ENCODE measurements around the gene RBPJ.

The RBPJ gene

DNA sequence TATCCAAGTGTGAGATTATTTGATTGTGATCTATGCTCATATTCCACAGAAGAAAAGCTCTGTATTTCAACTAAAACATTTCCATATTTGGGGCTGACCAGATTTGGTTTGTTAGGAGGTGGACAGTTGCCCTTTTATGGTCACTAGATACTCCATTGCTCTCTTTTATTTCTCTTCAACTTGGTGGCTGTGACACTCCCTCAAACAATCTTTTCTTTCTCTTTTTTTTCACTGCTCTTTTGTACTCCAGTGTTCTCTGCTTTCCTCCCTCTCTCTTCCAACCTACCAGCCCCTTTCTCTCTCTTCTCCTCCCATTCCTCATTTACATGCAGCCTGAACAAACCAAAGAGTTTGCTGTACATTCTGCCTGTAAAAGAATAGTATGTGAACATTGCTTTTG is 48.8 kb downstream of the RBPJ start:
- H3K4me3 ChIP-seq (ENCODE audit: low read depth, low read length), result no peak overlapping the region
- DNase-seq (ENCODE audit: low read depth), result no peak
- TF ChIP-seq, protein P1, sequence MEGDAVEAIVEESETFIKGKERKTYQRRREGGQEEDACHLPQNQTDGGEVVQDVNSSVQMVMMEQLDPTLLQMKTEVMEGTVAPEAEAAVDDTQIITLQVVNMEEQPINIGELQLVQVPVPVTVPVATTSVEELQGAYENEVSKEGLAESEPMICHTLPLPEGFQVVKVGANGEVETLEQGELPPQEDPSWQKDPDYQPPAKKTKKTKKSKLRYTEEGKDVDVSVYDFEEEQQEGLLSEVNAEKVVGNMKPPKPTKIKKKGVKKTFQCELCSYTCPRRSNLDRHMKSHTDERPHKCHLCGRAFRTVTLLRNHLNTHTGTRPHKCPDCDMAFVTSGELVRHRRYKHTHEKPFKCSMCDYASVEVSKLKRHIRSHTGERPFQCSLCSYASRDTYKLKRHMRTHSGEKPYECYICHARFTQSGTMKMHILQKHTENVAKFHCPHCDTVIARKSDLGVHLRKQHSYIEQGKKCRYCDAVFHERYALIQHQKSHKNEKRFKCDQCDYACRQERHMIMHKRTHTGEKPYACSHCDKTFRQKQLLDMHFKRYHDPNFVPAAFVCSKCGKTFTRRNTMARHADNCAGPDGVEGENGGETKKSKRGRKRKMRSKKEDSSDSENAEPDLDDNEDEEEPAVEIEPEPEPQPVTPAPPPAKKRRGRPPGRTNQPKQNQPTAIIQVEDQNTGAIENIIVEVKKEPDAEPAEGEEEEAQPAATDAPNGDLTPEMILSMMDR (conservative IDR thresholded peaks at IDR 0.05; ENCODE audit: low read depth, low read length), result no peak

DNA sequence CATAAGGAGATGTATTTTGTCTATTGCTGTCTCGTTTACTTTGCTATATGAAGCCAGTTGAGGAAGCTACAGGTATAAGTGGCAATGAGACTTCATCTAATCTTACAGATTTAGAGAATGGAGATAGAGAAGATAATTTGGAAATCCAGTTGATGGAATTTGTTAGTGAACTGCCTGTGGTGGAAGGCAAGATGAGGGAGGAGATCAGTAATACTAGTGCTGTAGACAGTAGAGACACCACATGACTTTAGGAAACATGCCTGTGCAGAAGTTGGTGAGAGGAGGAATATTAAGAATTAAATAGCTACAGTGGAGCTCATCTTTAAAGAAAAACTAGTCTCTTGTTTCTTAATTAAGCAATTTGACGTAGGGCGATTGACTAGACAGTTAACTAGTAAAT is 51.3 kb downstream of the RBPJ start:
- H3K4me3 ChIP-seq (ENCODE audit: low read depth, low read length), result no peak overlapping the region
- TF ChIP-seq, protein P1 (conservative IDR thresholded peaks at IDR 0.05; ENCODE audit: low read depth, low read length), result no peak
- DNase-seq (ENCODE audit: low read depth), result peak; percentile 16

DNA sequence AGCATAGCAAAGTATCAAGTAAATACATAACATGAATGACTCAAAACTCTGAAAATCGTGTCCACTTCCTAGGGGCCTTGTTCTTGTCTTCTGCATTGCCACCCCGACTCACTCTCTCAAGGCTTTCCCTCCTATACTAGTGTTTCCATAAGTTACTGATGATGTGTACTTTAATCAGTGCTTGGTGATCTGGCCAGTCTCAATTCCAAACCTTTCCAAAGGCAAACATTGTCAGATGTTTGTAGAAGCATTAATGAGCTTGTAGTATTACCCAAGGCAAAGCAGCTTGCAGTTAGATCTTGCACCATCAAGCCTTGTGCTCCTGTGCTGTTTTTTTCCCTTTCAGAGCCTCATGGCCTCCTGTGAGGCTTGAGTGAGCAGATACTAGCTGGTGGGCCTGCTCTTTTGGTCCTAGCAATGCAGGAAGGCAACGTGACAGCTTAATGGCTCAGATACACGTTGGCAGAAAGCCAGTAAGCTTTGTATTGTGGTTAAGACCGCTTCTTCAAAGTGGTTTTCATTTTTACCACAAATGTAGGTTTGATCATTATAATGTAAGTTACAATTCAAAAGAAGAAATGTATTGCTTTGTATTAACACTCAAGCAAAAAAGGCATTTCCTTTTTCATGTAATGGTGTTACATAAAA is 51.8 kb downstream of the RBPJ start:
- no peak overlapping the region for H3K4me3 ChIP-seq (ENCODE audit: low read depth, low read length)
- TF ChIP-seq, protein P1 (conservative IDR thresholded peaks at IDR 0.05; ENCODE audit: low read depth, low read length), result no peak
- peak; percentile 92 for DNase-seq (ENCODE audit: low read depth)

DNA sequence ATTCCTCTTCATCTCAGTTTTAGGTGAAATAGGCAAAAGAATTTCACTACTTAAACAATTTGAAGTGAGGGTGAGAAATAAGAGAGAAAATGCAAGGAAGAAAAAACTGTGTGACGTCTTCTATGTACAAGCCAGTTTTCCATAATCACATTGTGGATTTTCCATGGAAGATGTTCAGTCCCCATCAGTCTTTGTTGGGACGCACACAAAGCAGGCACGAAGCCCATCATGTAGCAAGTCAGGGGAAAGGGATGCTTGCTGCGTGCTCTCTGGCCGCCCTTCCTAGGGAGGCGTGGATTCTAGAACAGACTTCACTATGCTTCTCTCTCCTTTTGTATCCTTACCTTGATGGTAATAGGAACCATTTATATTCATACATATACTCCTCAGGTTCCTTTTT is 54.7 kb downstream of the RBPJ start:
- TF ChIP-seq, protein P1 (conservative IDR thresholded peaks at IDR 0.05; ENCODE audit: low read depth, low read length), result no peak

DNA sequence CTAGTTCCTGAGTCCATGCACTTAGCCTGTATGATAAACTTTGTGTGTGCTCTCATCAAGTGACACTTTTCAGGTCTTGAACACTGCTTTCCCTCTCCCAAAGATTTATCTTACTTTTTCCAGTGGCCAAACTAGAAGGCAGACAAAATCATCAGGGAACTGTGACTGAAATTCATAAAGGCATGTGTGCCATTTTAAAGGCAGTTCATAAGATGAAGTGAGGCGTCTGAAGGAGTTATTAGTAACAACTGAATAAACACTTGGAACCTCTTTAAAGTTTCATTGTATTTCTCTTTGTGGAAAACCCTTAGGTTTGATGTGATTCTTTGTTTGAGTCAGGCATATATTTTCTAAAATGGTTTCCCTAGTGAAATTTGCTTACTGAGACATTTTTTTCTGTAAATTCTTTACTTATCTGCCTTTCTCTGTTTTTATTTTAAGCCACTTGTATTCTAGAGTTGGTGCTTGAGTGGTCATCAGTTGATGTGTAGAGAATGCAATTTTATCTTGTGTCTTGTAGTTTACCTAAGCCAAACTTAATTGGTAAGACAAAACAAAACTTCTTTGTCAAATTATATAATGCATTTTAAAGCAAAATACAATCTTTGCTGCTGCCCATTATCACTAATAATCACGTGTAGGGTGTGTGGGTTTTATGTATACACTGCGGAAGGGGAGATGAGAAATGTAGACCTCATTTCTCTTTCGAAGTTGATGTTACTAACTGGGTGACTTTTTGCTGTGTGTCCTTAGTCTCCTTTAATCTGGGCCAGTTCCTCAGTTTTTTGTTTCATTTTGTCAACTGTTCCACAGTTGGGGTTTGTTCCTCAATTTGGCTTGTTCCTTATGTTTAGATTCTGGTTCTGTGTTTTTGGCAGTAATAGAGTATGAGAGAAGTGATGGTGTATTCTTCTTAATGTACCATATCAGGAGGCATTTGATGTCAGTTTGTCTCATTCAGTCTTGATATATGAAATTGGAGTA is 56.8 kb downstream of the RBPJ start:
- TF ChIP-seq, protein P1 (conservative IDR thresholded peaks at IDR 0.05; ENCODE audit: low read depth, low read length), result no peak
- DNase-seq (ENCODE audit: low read depth), result no peak

More for the DNA sequence above, 54.7 kb downstream of the RBPJ start:
- no peak for DNase-seq (ENCODE audit: low read depth)
- no peak overlapping the region for H3K4me3 ChIP-seq (ENCODE audit: low read depth, low read length)

DNA sequence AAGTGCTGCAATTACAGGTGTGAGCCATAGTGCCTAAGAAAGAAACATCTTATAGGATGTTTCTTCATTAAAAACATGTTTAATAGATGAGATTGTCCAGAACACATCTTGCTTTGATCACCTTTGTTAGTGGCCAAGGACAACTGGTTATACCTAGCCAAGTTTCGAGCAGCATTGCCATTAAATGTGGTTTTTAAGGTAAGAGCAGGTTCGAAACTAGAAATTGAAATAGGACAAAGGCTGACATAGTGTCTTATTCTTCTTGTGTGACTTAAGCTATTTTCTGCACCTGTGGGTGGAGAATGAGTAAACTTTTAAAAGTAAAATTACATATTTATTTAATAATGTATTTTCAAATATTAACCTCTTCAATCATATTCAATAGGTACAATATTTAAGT is 59.0 kb downstream of the RBPJ start:
- H3K4me3 ChIP-seq (ENCODE audit: low read depth, low read length), result no peak overlapping the region
- TF ChIP-seq, protein P1 (conservative IDR thresholded peaks at IDR 0.05; ENCODE audit: low read depth, low read length), result no peak
- DNase-seq (ENCODE audit: low read depth), result no peak

More for the DNA sequence above, 56.8 kb downstream of the RBPJ start:
- H3K4me3 ChIP-seq (ENCODE audit: low read depth, low read length), result no peak overlapping the region
